Measurements from ENCODE around the gene ZNF783.

Gene ZNF783

GRCh38 chr7:149277871-149278270 lies 15.9 kb downstream of the ZNF783 start:
- H3K4me1 Mint-ChIP-seq = no peaks in the 10 kb centered on the region
- H3K27ac Mint-ChIP-seq = no peak overlapping the region
- no peaks in the 10 kb centered on the region for H3K27me3 Mint-ChIP-seq (ENCODE audit: low read depth, poor library complexity)

GRCh38 chr7:149278396-149278795 lies 16.4 kb downstream of the ZNF783 start:
- H3K27ac Mint-ChIP-seq = peak overlapping the region; percentile 93
- H3K4me1 Mint-ChIP-seq = no peaks in the 10 kb centered on the region
- peaks cover 4% of the 10 kb centered on the region for H3K27me3 Mint-ChIP-seq (ENCODE audit: low read depth, poor library complexity)
- H3K9me3 Mint-ChIP-seq = peaks cover 20% of the 10 kb centered on the region
- H3K4me3 Mint-ChIP-seq = no peak overlapping the region
- peaks cover 78% of the 10 kb centered on the region for H3K36me3 Mint-ChIP-seq (ENCODE audit: low read depth)
- TF ChIP-seq CTCF (IDR thresholded peaks at IDR 0.05) = no peak
- DNase-seq = no peak

More at GRCh38 chr7:149277871-149278270, 15.9 kb downstream of the ZNF783 start:
- H3K36me3 Mint-ChIP-seq (ENCODE audit: low read depth) = peaks cover 83% of the 10 kb centered on the region
- TF ChIP-seq CTCF (IDR thresholded peaks at IDR 0.05) = no peak
- no peak for DNase-seq
- H3K4me3 Mint-ChIP-seq = no peak overlapping the region
- peaks cover 25% of the 10 kb centered on the region for H3K9me3 Mint-ChIP-seq

GRCh38 chr7:149279111-149279743 lies 17.2 kb downstream of the ZNF783 start:
- no peak for DNase-seq
- no peaks in the 10 kb centered on the region for H3K4me1 Mint-ChIP-seq
- peaks cover 74% of the 10 kb centered on the region for H3K36me3 Mint-ChIP-seq (ENCODE audit: low read depth)
- H3K27ac Mint-ChIP-seq = no peak overlapping the region
- TF ChIP-seq CTCF (IDR thresholded peaks at IDR 0.05) = no peak
- no peak overlapping the region for H3K4me3 Mint-ChIP-seq
- H3K27me3 Mint-ChIP-seq (ENCODE audit: low read depth, poor library complexity) = peaks cover 9% of the 10 kb centered on the region
- H3K9me3 Mint-ChIP-seq = peaks cover 12% of the 10 kb centered on the region

- H3K4me1 Mint-ChIP-seq = no peaks in the 10 kb centered on the region
- H3K4me3 Mint-ChIP-seq = no peak overlapping the region
- H3K27ac Mint-ChIP-seq = no peak overlapping the region
- peaks cover 11% of the 10 kb centered on the region for H3K27me3 Mint-ChIP-seq (ENCODE audit: low read depth, poor library complexity)
- no peak for DNase-seq
- no peak for TF ChIP-seq CTCF (IDR thresholded peaks at IDR 0.05)
- H3K36me3 Mint-ChIP-seq (ENCODE audit: low read depth) = peaks cover 66% of the 10 kb centered on the region
- peaks cover 3% of the 10 kb centered on the region for H3K9me3 Mint-ChIP-seq
Measured at GRCh38 chr7:149280151-149280550, 18.2 kb downstream of the ZNF783 start.

GRCh38 chr7:149280661-149281507 lies 18.9 kb downstream of the ZNF783 start:
- Mint-ChIP-seq H3K36me3 (ENCODE audit: low read depth) (peaks cover 58% of the 10 kb centered on the region), H3K27ac (no peak overlapping the region), H3K4me3 (no peak overlapping the region), H3K4me1 (peaks cover 6% of the 10 kb centered on the region), H3K9me3 (no peaks in the 10 kb centered on the region), H3K27me3 (ENCODE audit: low read depth, poor library complexity) (peaks cover 16% of the 10 kb centered on the region)
- TF ChIP-seq CTCF (IDR thresholded peaks at IDR 0.05) = no peak
- no peak for DNase-seq

Data from nephron progenitor cell (in vitro differentiated cells).